IMR-90 (cell line): ENCODE results near the gene EXOC4. TPM values are rescaled to one million over a fixed set of nuclear protein-coding genes. Genes with fewer than 3 reads are reported as not detected.

ENCODE experiments used
- ATAC-seq: fragments of 200-7000 bp; cut with Tn5 transposase; 2 replicates; pipeline ENCODE4 v1.9.1; 2020; ENCODE audit warnings: low read depth, mild to moderate bottlenecking, moderate library complexity
- BruUV-seq: library from RNA; stranded (reverse); fragments of 400-500 nt; replicated peaks from 2 replicates; lab custom pipeline; 2021; lab: Mats Ljungman, UMichigan
- CTCF ChIA-PET: fragments of 300-600 bp; formaldehyde crosslinking; extraction: SDS; loops from one replicate; lab custom pipeline; 2021; ENCODE audit warnings: antibody characterized with exemption; lab: Yijun Ruan, JAX
- POLR2A ChIA-PET: fragments of 300-600 bp; sonication (Branson Sonifier 250); formaldehyde crosslinking; loops from one replicate; lab custom pipeline; 2022; ENCODE audit warnings: antibody characterized with exemption; ENCODE audit not compliant: unreplicated experiment; lab: Charles Lee
- DNase-seq: peaks from one replicate; pipeline ENCODE4 v3.0.0; 2013
- H2AFZ ChIP-seq: replicated peaks from 2 replicates; pipeline ENCODE3; 2013; ENCODE audit warnings: low read length, mild to moderate bottlenecking; ENCODE audit not compliant: poor library complexity
- H2AK5ac ChIP-seq: 2 replicates; pipeline ENCODE4 v1.6.1; 2013; ENCODE audit warnings: low read depth, low read length, inconsistent platforms
- H2AK9ac ChIP-seq: replicated peaks from 2 replicates; pipeline ENCODE3; 2013; ENCODE audit warnings: mild to moderate bottlenecking, low read depth, low read length, moderate library complexity; ENCODE audit not compliant: poor library complexity
- H2BK120ac ChIP-seq: 2 replicates; pipeline ENCODE4 v1.6.1; 2013; ENCODE audit warnings: low read depth, low read length, inconsistent platforms
- H2BK15ac ChIP-seq: 3 replicates; pipeline ENCODE4 v1.6.1; 2013; ENCODE audit warnings: low read depth, low read length, inconsistent platforms
- H2BK20ac ChIP-seq: 2 replicates; pipeline ENCODE4 v1.6.1; 2013; ENCODE audit warnings: low read depth, mild to moderate bottlenecking, inconsistent platforms, low read length, moderate library complexity
- H2BK5ac ChIP-seq: 2 replicates; pipeline ENCODE4 v1.6.1; 2013; ENCODE audit warnings: mild to moderate bottlenecking, low read depth, low read length, inconsistent platforms; ENCODE audit not compliant: poor library complexity, severe bottlenecking
- H3K14ac ChIP-seq: replicated peaks from 2 replicates; pipeline ENCODE4 v1.6.1; 2013; ENCODE audit warnings: low read depth, low read length, inconsistent platforms
- H3K18ac ChIP-seq: 2 replicates; pipeline ENCODE4 v1.6.1; 2013; ENCODE audit warnings: low read depth, low read length, control low read depth
- H3K23ac ChIP-seq: 2 replicates; pipeline ENCODE4 v1.6.1; 2013; ENCODE audit warnings: low read depth, low read length, inconsistent platforms
- H3K27ac ChIP-seq: 2 replicates; pipeline ENCODE4 v1.5.1; 2013; ENCODE audit warnings: mild to moderate bottlenecking, control low read depth, low read length; ENCODE audit not compliant: insufficient read depth
- H3K27me3 ChIP-seq: 2 replicates; pipeline ENCODE4 v1.6.1; 2013; ENCODE audit warnings: low read length; ENCODE audit not compliant: control insufficient read depth, insufficient read depth
- H3K36me3 ChIP-seq: 2 replicates; pipeline ENCODE4 v1.6.1; 2013; ENCODE audit warnings: low read length, mixed read lengths; ENCODE audit not compliant: control insufficient read depth, insufficient read depth
- H3K4ac ChIP-seq: 2 replicates; pipeline ENCODE4 v1.6.1; 2013; ENCODE audit warnings: low read depth, low read length, inconsistent platforms
- H3K4me1 ChIP-seq: 2 replicates; pipeline ENCODE4 v1.6.1; 2013; ENCODE audit warnings: low read length, mixed read lengths; ENCODE audit not compliant: control insufficient read depth, insufficient read depth
- H3K4me2 ChIP-seq: 2 replicates; pipeline ENCODE4 v1.6.1; 2013; ENCODE audit warnings: low read depth, mild to moderate bottlenecking, control low read depth, low read length, moderate library complexity
- H3K4me3 ChIP-seq: 2 replicates; pipeline ENCODE4 v1.5.1; 2013; ENCODE audit warnings: low read depth, mild to moderate bottlenecking, control low read depth, low read length, moderate library complexity; ENCODE audit not compliant: insufficient read depth
- H3K56ac ChIP-seq: 2 replicates; pipeline ENCODE4 v1.6.1; 2013; ENCODE audit warnings: low read length, inconsistent platforms; ENCODE audit not compliant: insufficient read depth; ENCODE audit errors: extremely low read depth
- H3K79me1 ChIP-seq, 2 experiments: 2 replicates each; pipeline ENCODE4 v1.6.1; 2013; ENCODE audit warnings: low read length in 2 of 2, inconsistent platforms in 1 of 2, low read depth in 1 of 2
- H3K9ac ChIP-seq: 2 replicates; pipeline ENCODE4 v1.6.1; 2013; ENCODE audit warnings: low read depth, low read length, control low read depth
- H3K9me1 ChIP-seq: 2 replicates; pipeline ENCODE4 v1.6.1; 2013; ENCODE audit warnings: low read length, inconsistent platforms; ENCODE audit not compliant: insufficient read depth
- H3K9me3 ChIP-seq: 2 replicates; pipeline ENCODE4 v1.6.1; 2013; ENCODE audit warnings: low read length; ENCODE audit not compliant: control insufficient read depth, insufficient read depth
- H4K20me1 ChIP-seq: 2 replicates; pipeline ENCODE4 v1.6.1; 2013; ENCODE audit warnings: low read length, inconsistent platforms; ENCODE audit not compliant: insufficient read depth
- H4K5ac ChIP-seq: 2 replicates; pipeline ENCODE4 v1.6.1; 2013; ENCODE audit warnings: mild to moderate bottlenecking, low read depth, low read length, control low read depth
- H4K8ac ChIP-seq, 2 experiments: 2 replicates each; pipeline ENCODE4 v1.6.1; 2013; ENCODE audit warnings: low read depth in 2 of 2, low read length in 2 of 2, control low read depth in 1 of 2, inconsistent platforms in 1 of 2
- H4K91ac ChIP-seq: 2 replicates; pipeline ENCODE4 v1.6.1; 2013; ENCODE audit warnings: low read depth, low read length, inconsistent platforms; ENCODE audit not compliant: insufficient read depth
- CEBPB ChIP-seq: IDR thresholded peaks from 2 replicates; pipeline ENCODE4 v1.6.1; 2012; ENCODE audit warnings: low read depth, low read length, improper control_type of control experiment
- POLR2A ChIP-seq: IDR thresholded peaks from 2 replicates; pipeline ENCODE4 v1.6.1; 2012; ENCODE audit warnings: mild to moderate bottlenecking, low read depth, low read length
- WGBS, 2 experiments: methylation state at CpG; one replicate each; pipeline versions ENCODE4 v1.1.5 to v1.1.7; 2013; ENCODE audit warnings: missing lambda C conversion rate in 2 of 2; ENCODE audit not compliant: insufficient read length in 1 of 2; ENCODE audit errors: extremely low coverage in 2 of 2; 5-methylcytosine and 5-hydroxymethylcytosine counted together
- dilution Hi-C: fragments of 300-500 bp; cut with HindIII; formaldehyde crosslinking; loops from one replicate; pipeline ENCODE4 v1.14.3; 2018; ENCODE audit warnings: low sequenced_read_pairs; ENCODE audit not compliant: unreplicated experiment
- in situ Hi-C: fragments of 300-500 bp; cut with MboI; formaldehyde crosslinking; loops from 3 replicates; pipeline ENCODE4 v1.14.3; 2019; ENCODE audit warnings: low sequenced_read_pairs, inconsistent platforms, mixed read lengths
- intact Hi-C: fragments of 100-400 bp; cut with micrococcal nuclease; formaldehyde crosslinking; loops from 2 replicates; pipeline ENCODE4 v1.10.0; 2022
- polyA plus RNA-seq, 3 experiments: library from polyadenylated mRNA; depleted of rRNA; stranded (reverse); fragments of >200 nt; gene quantifications; 2 replicates each; pipeline ENCODE4 v1.2.3, GENCODE V29; 2012; ENCODE audit warnings: low replicate concordance in 1 of 3
- total RNA-seq: library from RNA; depleted of rRNA; stranded (reverse); fragments of >200 nt; gene quantifications from 2 replicates; pipeline ENCODE4 v1.2.3, GENCODE V29; 2012

Gene EXOC4
- total and polyA plus RNA-seq, 2 of the 4 experiments (the other 2 are of a cell fraction), result 25.4 to 94.6 TPM

GRCh38 chr7:133763076-133763640, 510.3 kb downstream of the EXOC4 start:
- Histone ChIP-seq H4K20me1 (no peaks in the 10 kb centered on the region), H3K56ac (no peak overlapping the region), H3K4me1 (peaks cover 1% of the 10 kb centered on the region; the same call in 1 of the 2 replicates), H2AFZ (no peak overlapping the region), H3K27me3 (no peaks in the 10 kb centered on the region), H2AK9ac (no peak overlapping the region), H3K36me3 (no peaks in the 10 kb centered on the region), H3K27ac (no peak overlapping the region), H3K14ac (no peak overlapping the region), H2BK120ac (no peak overlapping the region), H3K18ac (no peak overlapping the region), H3K4me2 (no peak overlapping the region; the same call in 1 of the 2 replicates), H3K9me3 (no peaks in the 10 kb centered on the region), H2BK20ac (no peak overlapping the region), H2BK15ac (no peak overlapping the region), H3K9me1 (no peaks in the 10 kb centered on the region), H4K91ac (no peak overlapping the region), H4K8ac (no peak overlapping the region), H2BK5ac (no peak overlapping the region), H3K79me1 (no peaks in the 10 kb centered on the region; a peak in 1 of 4 replicates), H3K23ac (no peak overlapping the region), H3K4ac (no peak overlapping the region), H4K5ac (no peak overlapping the region), H2AK5ac (no peak overlapping the region), H3K4me3 (no peak overlapping the region), H3K9ac (no peak overlapping the region)
- no peak for TF ChIP-seq POLR2A
- TF ChIP-seq CEBPB, result no peak
- ChIA-PET CTCF (no interaction called here), POLR2A (no interaction called here)
- ATAC-seq (no peak), DNase-seq (no peak)
- no CpG with 5 or more reads among the region's 3 CpGs for WGBS, 2 experiments
- in situ Hi-C loops, result no loop called here
- dilution Hi-C loops, result no loop called here
- intact Hi-C loops, result no loop called here
- no TSS peak for BruUV-seq
